Measurements from ENCODE around the gene LILRB3. TPM values are rescaled to one million over a fixed set of nuclear protein-coding genes. Genes with fewer than 3 reads are reported as not detected.
"Not testable (repeated sequence)": the region's sequence is repeated elsewhere in the genome, so short reads cannot be mapped to it uniquely, and the experiment has no call there.

The LILRB3 gene
- total RNA-seq, 1 donor from 2014 or later = 4.2 TPM

DNA sequence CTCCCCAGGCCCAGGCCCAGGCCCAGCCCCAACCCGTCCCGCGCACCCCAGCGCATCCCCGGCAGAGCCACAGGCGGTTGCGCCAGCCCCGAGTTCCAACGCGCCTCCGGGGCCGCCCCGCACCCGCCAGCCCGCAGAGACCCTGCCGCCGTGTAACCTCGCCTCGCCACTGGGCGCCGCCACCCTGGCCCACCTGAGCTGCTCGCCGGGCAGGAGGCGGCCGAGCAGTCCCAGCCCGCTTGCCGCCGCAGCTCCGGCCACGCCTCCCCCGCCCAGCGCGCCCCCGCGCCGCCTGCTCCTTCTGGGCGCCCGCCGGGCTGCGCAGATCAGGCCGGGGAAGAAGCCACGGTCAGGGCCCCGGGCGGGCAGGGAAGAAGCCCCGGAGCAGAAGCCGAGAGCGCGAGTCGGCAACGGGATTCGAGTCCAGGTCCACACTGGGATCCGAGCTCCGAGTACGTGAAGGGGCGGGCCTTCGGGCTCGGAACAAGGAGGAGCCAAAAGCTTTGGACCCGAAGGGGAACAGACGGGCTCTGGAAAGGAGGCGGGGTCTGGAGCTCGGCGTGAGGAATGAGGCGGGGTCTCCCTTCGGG, 33.6 kb downstream of the LILRB3 start, which contains the start of gene MBOAT7:
Gene MBOAT7 (minus strand): TSS at position 436 of the 590 bp plus-strand sequence. CDS start 1,072 bp downstream, outside the sequence.
- DNase-seq = no peak

DNA sequence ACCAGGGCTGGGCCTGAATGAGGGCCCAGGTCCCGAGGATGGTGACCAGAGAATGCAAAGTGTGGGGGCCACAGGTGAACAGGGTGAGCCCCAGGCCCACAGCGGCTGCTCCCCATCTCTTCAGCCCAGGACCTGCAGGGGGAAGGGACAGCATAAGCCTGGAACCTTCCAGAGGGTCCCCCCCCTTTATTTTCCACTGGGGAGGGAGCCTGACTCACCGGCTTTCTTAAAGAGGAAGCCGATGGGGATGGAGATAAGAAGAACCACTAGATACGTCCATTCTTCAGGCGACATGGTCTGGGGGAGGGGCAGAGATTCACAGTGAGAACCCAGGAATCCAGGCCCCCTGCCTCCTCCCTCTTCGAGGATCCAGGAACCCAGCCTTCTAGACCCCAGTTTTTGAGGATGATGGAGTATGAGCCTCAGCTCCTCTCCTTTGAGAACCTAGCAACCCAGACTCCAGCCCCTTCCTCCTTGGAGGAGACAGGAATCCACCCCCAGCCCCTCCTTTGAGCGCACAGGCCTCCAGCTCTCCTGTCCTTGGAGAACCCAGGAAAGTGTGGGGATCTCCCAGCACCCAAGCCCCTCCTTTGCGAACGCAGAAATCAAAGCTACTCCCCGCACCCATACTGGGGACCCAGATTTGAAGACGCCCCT, 34.5 kb downstream of the LILRB3 start:
- DNase-seq = no peak

DNA sequence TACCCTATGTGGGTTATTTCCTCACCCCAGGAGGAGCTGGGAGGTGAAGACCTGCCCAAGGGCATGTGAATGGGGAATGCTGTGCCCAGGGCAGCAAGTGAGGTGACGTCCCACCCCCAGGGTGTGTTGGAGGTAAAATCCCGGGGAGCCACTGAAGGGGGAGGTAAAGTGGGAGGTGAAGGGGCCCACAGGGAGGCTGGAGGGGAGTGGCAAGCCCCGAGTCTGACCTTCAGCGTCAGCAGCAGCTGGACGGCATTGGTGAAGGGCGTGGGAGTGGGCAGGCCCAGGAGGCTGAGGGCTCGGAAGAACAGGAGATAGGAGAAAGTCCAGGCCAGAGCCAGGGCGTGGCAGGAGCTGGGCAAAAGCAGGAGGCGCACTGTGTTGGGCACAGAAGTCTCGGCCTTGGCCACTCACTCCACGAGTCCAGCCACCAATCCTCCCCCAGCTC, 35.8 kb downstream of the LILRB3 start:
- DNase-seq = no peak

DNA sequence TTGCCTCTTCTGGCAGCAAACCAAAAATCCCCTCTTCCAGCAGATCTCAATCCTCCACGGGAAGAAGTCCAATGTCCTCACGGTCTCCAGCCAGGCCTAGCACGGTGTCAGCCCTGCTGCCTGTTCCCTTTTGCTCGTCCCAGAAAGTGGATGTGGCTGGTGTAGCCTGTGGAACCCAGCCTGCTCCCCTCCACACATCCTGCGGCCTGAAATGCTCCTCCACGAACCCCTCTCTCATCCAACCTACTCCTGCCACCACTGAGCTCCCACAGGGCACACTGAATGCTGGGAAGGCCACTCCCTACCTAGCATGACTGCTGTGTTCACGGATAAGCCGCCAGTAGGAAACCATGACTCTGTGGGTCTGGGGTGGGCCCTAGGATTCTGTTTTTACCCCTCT, 36.5 kb downstream of the LILRB3 start:
- DNase-seq = no peak

DNA sequence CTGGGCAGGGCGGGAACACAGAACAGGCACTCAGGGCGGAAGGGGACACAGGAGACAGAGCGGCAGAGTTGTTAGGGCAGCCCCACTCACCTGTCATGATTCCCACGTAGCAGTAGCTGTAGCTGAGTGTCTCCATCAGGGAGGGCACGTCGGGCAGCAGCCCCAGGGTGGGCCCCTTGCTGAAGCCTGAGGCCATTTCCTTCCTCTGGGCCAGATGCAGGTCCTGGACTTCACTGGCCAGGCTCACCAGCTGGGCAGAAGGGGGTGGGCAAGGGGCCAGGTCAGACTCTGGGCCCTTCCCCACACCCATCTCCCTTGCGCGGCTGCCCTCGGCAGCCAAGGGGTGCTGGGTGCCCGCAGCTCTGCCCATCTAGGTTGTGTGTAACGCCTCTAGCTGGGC, 39.4 kb downstream of the LILRB3 start:
- DNase-seq = no peak

DNA sequence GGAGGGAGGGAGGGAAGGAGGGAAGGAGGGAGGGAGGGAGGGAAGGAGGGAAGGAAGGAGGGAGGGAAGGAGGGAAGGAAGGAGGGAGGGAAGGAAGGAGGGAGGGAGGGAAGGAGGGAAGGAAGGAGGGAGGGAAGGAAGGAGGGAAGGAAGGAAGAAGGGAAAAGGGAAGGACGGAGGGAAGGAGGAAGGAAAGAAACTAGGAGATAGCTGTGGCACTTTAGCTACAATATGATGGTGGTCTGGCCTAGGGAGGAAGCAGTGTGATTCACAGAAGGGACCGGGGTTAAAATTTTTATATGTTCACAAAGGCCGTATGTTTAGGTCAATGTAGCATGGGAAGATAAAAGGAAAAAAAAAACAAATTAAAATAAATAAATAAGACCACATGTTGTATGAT, 40.9 kb downstream of the LILRB3 start:
- DNase-seq = not testable (repeated sequence)

DNA sequence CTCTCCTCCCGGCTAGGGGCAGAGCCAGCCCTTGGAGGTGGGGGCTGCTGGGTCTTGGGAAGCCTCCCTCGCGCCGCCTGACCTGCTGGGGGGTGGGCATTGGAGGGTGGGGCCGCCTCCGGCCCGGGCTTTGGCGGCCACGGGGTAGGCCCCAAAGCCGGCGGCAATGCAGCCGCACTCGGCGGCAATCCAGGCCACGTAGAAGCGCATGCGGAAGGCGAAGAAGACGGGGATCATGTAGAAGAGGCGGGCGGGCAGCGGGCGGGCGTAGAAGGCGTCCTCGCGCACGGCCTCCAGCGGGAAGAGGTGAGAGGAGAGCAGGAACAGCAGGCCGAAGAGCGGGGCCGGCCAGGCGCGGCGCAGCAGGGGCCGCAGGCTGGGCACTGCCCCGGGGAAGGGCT, 42.1 kb downstream of the LILRB3 start:
- DNase-seq = no peak

DNA sequence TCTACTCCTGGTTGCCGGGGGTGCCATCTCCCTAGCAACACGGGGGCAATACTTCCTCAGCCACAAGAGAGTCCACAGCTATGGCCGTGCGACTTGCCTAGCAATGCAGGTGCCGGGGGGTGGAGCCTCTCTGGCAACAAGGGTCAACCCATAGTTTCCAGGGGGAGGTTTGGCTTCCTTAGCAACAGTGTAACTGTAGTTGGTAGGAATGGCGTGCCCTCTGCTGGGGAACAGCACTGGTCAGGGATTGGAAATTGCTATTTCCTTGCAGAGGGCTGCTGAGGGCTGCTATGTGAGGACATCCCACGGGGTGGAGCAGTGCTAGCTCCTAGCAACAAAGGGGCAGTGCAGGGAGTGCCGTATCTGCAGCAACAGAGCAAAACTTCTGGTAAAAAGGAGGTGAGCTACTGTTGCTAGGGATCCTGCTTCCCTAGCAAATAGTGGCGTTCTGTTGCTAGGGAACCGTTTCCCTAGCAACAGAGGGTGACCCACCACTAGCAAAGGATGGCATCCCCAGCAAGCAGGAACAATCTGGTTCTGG, 42.8 kb downstream of the LILRB3 start:
- no peak for DNase-seq

DNA sequence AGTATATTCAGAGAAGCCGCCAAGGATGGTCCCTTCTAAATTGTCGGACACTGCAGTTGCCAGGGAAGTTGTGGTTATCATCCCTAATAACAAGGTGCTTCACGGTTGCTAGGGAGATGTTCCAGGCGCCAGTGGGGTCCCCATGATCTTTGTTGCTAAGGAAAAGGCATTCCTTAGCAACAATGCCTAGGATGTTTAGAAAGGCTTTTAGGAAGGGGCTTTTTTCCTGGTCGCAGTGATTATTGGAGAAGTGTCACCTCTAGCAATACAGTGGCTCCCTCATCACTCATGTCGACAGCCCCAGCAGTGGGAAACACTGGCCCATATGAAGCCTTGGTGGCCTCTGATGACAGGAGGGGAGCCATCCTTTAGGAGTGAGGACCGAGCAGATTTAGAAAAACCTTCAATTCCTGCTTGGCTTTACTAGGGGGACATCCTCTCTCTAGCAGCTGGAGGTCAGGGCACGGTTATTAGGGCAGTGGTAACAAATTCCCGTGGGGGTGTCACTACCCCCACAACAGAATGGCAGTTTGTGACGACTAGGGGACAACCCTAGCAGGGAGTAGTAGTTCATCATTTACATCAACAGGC, 43.5 kb downstream of the LILRB3 start:
- no peak for DNase-seq

DNA sequence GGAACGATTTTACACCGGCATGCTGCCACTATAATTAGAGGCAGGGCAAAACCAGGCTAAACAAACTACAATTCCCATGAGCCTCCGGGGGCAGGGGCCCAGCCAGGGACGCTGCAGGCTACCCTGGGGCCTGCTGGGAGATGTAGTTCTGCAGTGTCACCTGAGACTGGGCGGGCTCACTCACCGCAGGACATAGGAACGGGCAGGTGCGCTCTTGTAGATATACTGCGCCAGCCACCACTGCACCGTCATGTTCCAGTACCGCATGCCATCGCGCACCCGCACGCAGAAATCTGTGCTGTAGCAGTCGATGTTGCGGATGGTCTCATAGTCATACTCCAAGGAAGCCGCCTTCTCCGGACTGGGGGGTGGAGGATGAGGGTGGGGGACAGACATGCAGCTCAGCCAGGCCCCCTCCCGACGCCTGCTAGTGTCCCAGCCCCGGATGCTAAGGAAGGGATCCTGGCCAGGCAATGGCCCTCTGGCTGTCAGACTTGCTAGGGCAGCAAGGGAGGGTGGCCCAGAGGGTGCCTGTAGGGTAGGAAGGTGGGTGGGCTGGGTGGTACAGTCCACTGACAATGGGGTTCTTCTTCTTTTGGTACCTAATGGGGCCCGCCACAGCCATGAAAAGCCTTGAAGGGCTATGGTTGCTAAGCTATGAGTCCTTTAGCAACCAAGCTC, 44.1 kb downstream of the LILRB3 start:
- no peak for DNase-seq

DNA sequence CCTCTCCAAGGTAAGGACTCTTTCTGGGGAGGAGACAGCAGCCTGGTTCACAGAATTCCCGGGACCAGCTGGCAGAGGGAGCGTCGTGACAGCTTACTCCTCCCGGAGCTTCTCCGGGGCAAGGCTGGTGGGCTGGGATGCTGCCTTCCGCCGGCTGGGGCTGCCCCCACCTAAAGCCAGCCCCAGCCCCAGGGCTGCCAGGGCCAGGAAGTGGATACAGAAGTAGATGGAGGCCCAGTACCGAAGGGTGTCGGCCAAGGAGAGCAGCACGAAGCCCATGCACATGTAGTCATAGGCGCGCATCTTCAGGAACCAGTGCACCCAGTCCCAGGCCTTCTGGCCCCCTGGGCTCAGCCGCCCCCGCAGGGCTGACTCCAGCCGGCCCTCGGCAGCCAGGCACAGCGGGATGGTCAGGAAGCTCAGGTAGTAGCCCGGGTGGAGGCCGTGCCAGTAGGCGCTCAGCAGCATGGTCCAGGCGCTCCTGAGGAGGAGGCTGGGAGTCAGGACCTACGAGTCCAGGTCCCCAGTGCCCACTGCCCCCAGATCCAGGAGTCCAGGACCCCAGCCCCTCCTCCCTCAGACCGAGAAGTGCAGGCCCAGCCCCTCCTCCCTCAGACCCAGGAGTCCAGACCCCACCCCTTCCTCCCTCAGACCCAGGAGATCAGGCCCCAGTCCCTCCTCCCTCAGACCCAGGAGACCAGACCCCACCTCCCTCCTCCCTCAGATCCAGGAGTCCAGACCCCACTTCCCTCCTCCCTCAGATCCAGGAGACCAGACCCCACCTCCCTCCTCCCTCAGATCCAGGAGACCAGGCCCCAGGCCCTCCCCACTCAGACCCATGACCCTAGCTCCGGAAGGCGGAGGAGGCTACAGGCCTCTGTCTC, 48.6 kb downstream of the LILRB3 start:
- no peak for DNase-seq

DNA sequence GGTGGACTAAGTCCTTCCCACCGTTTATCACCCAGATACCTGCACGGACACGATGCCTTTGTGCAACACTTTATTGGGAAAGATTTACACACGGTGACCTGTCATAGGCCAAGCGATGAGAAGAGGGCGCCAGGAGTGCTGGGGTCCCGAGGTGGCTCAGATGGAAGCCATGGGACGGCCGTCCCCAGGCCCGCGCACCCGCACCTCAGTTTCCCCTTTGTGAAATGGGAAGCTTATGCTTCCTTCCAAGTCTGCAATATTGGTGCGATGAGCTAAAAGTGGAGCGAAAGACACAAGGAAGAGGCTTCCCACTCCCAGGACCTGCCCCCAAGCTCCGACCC, 49.5 kb downstream of the LILRB3 start:
- no peak for DNase-seq

DNA sequence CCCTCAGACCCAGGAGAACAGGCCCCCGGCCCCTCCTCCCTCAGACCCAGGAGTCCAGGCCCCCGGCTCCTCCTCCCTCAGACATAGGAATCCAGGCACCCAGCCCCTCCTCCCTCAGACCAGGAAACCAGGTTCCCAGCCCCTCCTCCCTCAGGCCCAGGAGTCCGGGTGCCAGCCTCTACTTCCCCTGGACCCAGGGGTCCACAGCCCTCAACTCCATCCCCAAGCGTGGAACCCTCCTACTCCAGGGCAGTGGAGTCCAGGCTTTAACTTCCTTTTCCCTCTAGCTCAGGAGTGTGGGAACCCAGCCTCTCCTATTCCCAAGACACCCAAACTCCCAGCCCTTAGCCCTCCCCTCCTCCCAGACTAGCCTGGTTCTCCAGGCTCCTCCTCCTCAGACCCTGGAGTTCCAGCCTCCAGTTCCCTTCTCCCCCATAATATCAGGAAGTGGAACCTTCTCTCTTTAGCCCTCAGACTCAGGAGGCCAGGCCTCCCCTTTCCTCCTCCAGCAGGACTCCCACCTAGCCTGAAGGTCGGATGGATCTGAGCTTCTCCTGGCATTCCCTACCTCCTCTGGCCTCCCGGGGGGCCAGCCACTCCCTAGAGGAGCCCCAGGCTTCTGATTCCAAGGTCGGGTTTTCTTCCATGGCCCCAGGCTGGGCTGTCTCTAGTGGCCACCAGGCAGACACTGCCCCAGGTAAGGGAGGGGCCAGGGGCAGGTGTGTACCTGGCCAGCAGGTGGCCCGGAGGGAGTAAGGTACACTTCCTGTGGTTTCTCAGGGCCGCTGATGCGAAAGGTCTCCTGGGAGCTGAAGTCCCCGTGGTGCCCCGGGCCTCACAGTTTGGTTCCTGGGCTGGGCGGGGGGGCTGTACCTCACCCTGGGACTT, 50.1 kb downstream of the LILRB3 start, which contains the start of gene TMC4:
Gene TMC4 (minus strand): TSS at position 690 of the 888 bp plus-strand sequence. CDS start 43 bp downstream, at position 647.
- no peak for DNase-seq

DNA sequence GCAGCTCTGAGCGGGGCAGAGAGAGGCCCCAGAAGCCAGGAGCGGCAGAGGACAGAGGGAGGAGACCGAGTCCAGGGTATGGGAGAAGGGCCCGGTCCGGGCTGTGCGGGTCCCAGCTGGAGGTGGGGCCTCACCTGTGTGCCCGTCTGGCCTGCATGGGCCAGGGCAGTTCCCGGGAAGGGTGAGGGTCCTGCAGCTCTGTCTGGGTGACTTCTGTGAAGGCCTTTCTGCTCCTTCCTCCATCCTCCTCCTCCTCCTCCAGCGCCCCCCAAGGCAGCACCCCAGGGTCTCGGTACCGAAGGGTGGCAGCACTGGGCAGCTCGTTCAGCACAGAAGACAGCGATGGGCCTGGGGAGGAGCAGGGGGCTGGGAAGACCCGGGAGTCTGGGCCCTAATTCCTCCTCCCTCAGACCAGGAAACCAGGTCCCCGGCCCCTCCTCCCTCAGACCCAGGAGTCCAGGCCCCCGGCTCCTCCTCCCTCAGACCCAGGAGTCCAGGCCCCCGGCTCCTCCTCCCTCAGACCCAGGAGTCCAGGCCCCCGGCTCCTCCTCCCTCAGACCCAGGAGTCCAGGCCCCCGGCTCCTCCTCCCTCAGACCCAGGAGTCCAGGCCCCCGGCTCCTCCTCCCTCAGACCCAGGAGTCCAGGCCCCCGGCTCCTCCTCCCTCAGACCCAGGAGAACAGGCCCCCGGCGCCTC, 50.9 kb downstream of the LILRB3 start:
- DNase-seq = not testable (repeated sequence)

DNA sequence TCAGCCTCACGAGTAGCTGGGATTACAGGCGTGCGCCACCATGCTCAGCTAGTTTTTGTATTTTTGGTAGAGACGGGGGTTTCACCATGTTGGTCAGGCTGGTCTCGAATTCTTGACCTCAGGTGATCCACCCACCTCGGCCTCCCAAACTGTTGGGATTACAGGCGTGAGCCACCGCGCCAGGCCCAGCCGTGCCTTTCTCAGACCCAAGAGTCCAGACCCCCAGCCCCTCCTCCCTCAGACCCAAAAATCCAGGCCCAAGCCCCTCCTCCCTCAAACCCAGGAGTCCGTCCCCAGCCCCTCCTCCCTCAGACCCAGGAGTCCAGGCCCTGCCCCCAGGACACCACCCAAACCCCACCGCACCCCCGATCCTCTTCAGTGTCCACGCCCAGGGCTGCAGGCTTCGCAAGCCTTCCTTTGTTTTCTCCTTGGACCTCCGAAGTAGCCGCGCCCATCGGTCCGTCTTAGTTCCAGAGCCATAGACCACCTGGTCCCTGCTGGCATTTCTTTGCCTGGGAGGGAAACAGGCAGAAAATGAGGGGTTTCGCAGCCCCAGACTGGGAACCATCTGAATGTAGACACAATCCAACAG, 53.6 kb downstream of the LILRB3 start:
- DNase-seq = no peak

DNA sequence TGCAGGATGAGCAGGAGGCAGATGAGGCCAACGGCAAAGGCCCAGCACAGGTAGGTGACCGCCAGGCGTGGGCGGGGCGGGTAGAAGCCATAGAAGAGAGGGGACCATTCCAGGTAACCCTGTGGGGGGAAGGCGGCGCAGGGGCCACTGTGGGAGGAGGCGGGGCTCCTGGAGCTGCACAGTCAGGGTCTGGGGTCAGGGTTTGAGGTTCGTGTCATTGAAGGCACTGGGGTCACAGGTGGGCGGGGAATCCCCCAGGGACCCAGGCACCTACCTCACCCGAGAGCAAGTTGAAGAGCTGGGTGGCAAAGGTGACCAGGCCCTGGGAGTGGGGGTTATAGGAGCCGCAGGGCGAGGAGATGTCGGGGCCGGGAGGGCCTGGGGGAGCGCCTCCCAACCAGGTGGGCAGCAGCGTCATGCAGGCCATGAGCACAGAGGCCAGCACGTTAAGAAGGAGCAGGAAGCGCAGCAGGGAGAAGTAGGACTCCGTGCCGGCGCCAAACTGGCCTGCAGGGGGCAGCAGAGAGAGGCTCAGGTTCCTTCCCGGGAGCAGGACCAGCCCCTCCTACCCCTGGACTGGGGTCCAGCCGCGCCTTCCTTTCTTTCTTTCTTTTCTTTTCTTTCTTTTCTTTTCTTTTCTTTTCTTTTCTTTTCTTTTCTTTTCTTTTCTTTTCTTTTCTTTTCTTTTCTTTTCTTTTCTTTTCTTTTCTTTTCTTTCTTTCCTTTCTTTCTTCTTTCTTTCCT, 54.5 kb downstream of the LILRB3 start:
- peak; percentile 76 for DNase-seq

Measured in skin of body (tissue), 2 donors.